HepG2 (cell line): ENCODE measurements around the gene LTB4R2. TPM values are rescaled to one million over a fixed set of nuclear protein-coding genes. Genes with fewer than 3 reads are reported as not detected.

Experiments used
- ATAD3A ChIP-seq: sonication (generic); formaldehyde crosslinking; IDR thresholded peaks from 2 replicates; pipeline ENCODE4 v1.4.0; 2020; ENCODE audit warnings: missing genetic modification reagents
- ATF1 ChIP-seq: IDR thresholded peaks from 2 replicates; pipeline ENCODE4 v1.6.1; 2016; ENCODE audit warnings: mild to moderate bottlenecking, control low read depth
- KDM4B ChIP-seq: sonication (generic); formaldehyde crosslinking; IDR thresholded peaks from 2 replicates; pipeline ENCODE4 v1.4.0; 2020; ENCODE audit warnings: missing genetic modification reagents
- MTA3 ChIP-seq: sonication (generic); formaldehyde crosslinking; IDR thresholded peaks from 2 replicates; pipeline ENCODE4 v1.4.0; 2020; ENCODE audit warnings: missing genetic modification reagents
- ONECUT2 ChIP-seq: sonication (generic); formaldehyde crosslinking; IDR thresholded peaks from 2 replicates; pipeline ENCODE4 v1.4.0; 2020; ENCODE audit warnings: missing genetic modification reagents
- PHB2 ChIP-seq: fragments of 450-650 bp; IDR thresholded peaks from 2 replicates; pipeline ENCODE4 v1.6.1; 2018; ENCODE audit not compliant: partially characterized antibody
- POLR2AphosphoS5 ChIP-seq: IDR thresholded peaks from 2 replicates; pipeline ENCODE4 v1.6.1; 2012; ENCODE audit warnings: low read depth, low read length
- SAP130 ChIP-seq: IDR thresholded peaks from 2 replicates; pipeline ENCODE4 v1.6.1; 2016; ENCODE audit warnings: low read depth
- TMF1 ChIP-seq: sonication (generic); formaldehyde crosslinking; IDR thresholded peaks from 2 replicates; pipeline ENCODE4 v1.8.1; 2022; ENCODE audit warnings: low read depth, missing genetic modification reagents
- TOE1 ChIP-seq: sonication (generic); formaldehyde crosslinking; IDR thresholded peaks from 2 replicates; pipeline ENCODE4 v1.4.0; 2020; ENCODE audit warnings: mild to moderate bottlenecking, missing genetic modification reagents
- ZNF12 ChIP-seq: sonication (generic); formaldehyde crosslinking; IDR thresholded peaks from 2 replicates; pipeline ENCODE4 v1.5.0; 2020; ENCODE audit warnings: missing genetic modification reagents
- ZNF607 ChIP-seq: sonication (generic); formaldehyde crosslinking; IDR thresholded peaks from 2 replicates; pipeline ENCODE4 v1.5.1; 2020; ENCODE audit warnings: missing genetic modification reagents, mild to moderate bottlenecking, borderline replicate concordance
- ZNF629 ChIP-seq: sonication (generic); formaldehyde crosslinking; conservative IDR thresholded peaks from 2 replicates; pipeline ENCODE4 v1.5.0; 2020; ENCODE audit warnings: missing genetic modification reagents
- polyA plus RNA-seq, 8 experiments: library from polyadenylated mRNA; depleted of rRNA in 3 of 8; stranded (reverse) in 7 of 8; unstranded in 1 of 8; fragments of >200 nt; fragmentation: Illumina TruSeq in 4 of 8; extraction: Trizol in 4 of 8; gene quantifications; 2 replicates each; pipeline versions ENCODE4 v1.2.1 to v1.2.3, GENCODE V29; 2011 to 2016; ENCODE audit warnings: low read depth in 4 of 8, missing spikeins in 1 of 8, mixed read lengths in 1 of 8; ENCODE audit not compliant: insufficient read depth in 1 of 8
- total RNA-seq, 5 experiments: library from RNA; depleted of rRNA; stranded (reverse); fragments of >200 nt; fragmentation: Illumina TruSeq; extraction: Trizol; gene quantifications; 2 replicates each; pipeline ENCODE4 v1.2.3, GENCODE V29; 2016; ENCODE audit warnings: low read depth in 1 of 5
- TF ChIP-seq, protein P1 (sequence below): sonication (generic); IDR thresholded peaks from 2 replicates; pipeline ENCODE4 v1.6.1; 2016; ENCODE audit warnings: low read depth, borderline replicate concordance
- TF ChIP-seq, protein P2 (sequence below): IDR thresholded peaks from 2 replicates; pipeline ENCODE4 v1.6.1; 2018; ENCODE audit warnings: missing genetic modification reagents
- TF ChIP-seq, protein P3 (sequence below): sonication (generic); formaldehyde crosslinking; IDR thresholded peaks from 2 replicates; pipeline ENCODE4 v1.8.0; 2022; ENCODE audit warnings: mild to moderate bottlenecking, missing genetic modification reagents, moderate library complexity
- TF ChIP-seq, protein P4 (sequence below): sonication (generic); formaldehyde crosslinking; IDR thresholded peaks from 2 replicates; pipeline ENCODE4 v1.8.1; 2023; ENCODE audit warnings: mild to moderate bottlenecking, missing genetic modification reagents, borderline replicate concordance
- TF ChIP-seq, protein P5 (sequence below): sonication (generic); formaldehyde crosslinking; IDR thresholded peaks from 2 replicates; pipeline ENCODE4; 2020; ENCODE audit warnings: missing genetic modification reagents, mild to moderate bottlenecking, borderline replicate concordance
- TF ChIP-seq, protein P6 (sequence below), 2 experiments: fragments of 450-650 bp in 1 of 2; sonication (generic) in 1 of 2; formaldehyde crosslinking; IDR thresholded peaks; 2 replicates each; pipeline versions ENCODE4 v1.5.0 to v1.8.0; 2020 to 2022; ENCODE audit warnings: mild to moderate bottlenecking in 1 of 2, missing genetic modification reagents in 1 of 2
- TF ChIP-seq, protein P7 (sequence below): IDR thresholded peaks from 2 replicates; pipeline ENCODE4 v1.6.1; 2018; ENCODE audit warnings: missing genetic modification reagents, mild to moderate bottlenecking, missing compliant biosample characterization
- TF ChIP-seq, protein P8 (sequence below): sonication (generic); formaldehyde crosslinking; IDR thresholded peaks from 2 replicates; pipeline ENCODE4 v1.8.0; 2022; ENCODE audit warnings: missing genetic modification reagents, low read depth, mild to moderate bottlenecking, borderline replicate concordance
- TF ChIP-seq, protein P9 (sequence below): sonication (generic); formaldehyde crosslinking; IDR thresholded peaks from 2 replicates; pipeline ENCODE4 v1.5.1; 2020; ENCODE audit warnings: missing genetic modification reagents, mild to moderate bottlenecking, borderline replicate concordance

LTB4R2 gene
- total and polyA plus RNA-seq, 2 of the 13 experiments (the other 11 are each of a cell fraction or from before 2014, with no cell fraction given) = 3.9 to 6.9 TPM

DNA sequence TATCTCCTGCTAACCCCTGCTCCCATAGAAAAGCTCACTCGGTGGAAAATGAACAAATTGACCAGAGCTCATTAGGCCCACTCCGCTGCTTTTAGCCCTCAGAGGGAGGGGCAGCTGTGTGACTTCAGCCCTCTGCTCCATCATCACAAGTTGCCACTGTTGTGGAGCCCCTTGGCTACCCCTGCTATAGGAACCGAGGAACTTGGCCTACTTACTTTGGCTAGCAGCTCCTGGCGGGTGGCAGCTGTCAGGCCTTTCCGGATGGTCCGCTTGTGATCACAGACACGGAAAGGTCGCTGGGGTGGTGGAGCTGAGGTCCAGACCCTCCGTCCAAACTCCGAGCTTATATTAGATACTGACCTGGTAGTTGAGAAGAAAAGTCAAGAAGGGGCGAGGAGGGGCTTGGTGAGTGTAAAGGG is 2.8 kb upstream of the LTB4R2 start (continued):
- TF ChIP-seq TOE1 (no peak), ATAD3A (no peak), POLR2AphosphoS5 (no peak), ONECUT2 (CRISPR knock-in tag) (no peak), MTA3 (CRISPR knock-in tag) (no peak), ZNF629 (CRISPR knock-in tag) (no peak), KDM4B (CRISPR knock-in tag) (no peak), ZNF12 (no peak), ATF1 (CRISPR knock-in tag) (no peak), ZNF607 (CRISPR knock-in tag) (no peak), PHB2 (no peak), TMF1 (CRISPR knock-in tag) (no peak), SAP130 (CRISPR knock-in tag) (no peak)
- TF ChIP-seq, protein P1, sequence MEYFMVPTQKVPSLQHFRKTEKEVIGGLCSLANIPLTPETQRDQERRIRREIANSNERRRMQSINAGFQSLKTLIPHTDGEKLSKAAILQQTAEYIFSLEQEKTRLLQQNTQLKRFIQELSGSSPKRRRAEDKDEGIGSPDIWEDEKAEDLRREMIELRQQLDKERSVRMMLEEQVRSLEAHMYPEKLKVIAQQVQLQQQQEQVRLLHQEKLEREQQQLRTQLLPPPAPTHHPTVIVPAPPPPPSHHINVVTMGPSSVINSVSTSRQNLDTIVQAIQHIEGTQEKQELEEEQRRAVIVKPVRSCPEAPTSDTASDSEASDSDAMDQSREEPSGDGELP = no peak
- TF ChIP-seq, protein P2, sequence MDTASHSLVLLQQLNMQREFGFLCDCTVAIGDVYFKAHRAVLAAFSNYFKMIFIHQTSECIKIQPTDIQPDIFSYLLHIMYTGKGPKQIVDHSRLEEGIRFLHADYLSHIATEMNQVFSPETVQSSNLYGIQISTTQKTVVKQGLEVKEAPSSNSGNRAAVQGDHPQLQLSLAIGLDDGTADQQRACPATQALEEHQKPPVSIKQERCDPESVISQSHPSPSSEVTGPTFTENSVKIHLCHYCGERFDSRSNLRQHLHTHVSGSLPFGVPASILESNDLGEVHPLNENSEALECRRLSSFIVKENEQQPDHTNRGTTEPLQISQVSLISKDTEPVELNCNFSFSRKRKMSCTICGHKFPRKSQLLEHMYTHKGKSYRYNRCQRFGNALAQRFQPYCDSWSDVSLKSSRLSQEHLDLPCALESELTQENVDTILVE (CRISPR knock-in tag) = no peak
- TF ChIP-seq, protein P3, sequence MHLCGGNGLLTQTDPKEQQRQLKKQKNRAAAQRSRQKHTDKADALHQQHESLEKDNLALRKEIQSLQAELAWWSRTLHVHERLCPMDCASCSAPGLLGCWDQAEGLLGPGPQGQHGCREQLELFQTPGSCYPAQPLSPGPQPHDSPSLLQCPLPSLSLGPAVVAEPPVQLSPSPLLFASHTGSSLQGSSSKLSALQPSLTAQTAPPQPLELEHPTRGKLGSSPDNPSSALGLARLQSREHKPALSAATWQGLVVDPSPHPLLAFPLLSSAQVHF (CRISPR knock-in tag) = no peak
- TF ChIP-seq, protein P4, sequence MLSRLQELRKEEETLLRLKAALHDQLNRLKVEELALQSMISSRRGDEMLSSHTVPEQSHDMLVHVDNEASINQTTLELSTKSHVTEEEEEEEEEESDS (CRISPR knock-in tag) = no peak
- TF ChIP-seq, protein P5, sequence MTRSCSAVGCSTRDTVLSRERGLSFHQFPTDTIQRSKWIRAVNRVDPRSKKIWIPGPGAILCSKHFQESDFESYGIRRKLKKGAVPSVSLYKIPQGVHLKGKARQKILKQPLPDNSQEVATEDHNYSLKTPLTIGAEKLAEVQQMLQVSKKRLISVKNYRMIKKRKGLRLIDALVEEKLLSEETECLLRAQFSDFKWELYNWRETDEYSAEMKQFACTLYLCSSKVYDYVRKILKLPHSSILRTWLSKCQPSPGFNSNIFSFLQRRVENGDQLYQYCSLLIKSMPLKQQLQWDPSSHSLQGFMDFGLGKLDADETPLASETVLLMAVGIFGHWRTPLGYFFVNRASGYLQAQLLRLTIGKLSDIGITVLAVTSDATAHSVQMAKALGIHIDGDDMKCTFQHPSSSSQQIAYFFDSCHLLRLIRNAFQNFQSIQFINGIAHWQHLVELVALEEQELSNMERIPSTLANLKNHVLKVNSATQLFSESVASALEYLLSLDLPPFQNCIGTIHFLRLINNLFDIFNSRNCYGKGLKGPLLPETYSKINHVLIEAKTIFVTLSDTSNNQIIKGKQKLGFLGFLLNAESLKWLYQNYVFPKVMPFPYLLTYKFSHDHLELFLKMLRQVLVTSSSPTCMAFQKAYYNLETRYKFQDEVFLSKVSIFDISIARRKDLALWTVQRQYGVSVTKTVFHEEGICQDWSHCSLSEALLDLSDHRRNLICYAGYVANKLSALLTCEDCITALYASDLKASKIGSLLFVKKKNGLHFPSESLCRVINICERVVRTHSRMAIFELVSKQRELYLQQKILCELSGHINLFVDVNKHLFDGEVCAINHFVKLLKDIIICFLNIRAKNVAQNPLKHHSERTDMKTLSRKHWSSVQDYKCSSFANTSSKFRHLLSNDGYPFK (CRISPR knock-in tag) = no peak
- TF ChIP-seq, protein P6, sequence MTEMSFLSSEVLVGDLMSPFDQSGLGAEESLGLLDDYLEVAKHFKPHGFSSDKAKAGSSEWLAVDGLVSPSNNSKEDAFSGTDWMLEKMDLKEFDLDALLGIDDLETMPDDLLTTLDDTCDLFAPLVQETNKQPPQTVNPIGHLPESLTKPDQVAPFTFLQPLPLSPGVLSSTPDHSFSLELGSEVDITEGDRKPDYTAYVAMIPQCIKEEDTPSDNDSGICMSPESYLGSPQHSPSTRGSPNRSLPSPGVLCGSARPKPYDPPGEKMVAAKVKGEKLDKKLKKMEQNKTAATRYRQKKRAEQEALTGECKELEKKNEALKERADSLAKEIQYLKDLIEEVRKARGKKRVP (CRISPR knock-in tag; IDR thresholded peaks at IDR 0.05) = no peak
- TF ChIP-seq, protein P7, sequence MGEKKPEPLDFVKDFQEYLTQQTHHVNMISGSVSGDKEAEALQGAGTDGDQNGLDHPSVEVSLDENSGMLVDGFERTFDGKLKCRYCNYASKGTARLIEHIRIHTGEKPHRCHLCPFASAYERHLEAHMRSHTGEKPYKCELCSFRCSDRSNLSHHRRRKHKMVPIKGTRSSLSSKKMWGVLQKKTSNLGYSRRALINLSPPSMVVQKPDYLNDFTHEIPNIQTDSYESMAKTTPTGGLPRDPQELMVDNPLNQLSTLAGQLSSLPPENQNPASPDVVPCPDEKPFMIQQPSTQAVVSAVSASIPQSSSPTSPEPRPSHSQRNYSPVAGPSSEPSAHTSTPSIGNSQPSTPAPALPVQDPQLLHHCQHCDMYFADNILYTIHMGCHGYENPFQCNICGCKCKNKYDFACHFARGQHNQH = no peak
- TF ChIP-seq, protein P8, sequence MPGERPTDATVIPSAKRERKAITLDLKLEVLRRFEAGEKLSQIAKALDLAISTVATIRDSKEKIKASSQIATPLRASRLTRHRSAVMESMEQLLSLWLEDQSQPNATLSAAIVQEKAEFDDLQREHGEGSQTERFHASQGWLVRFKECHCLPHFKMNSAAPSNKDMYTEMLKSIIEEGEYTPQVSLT (CRISPR knock-in tag) = no peak
- TF ChIP-seq, protein P9, sequence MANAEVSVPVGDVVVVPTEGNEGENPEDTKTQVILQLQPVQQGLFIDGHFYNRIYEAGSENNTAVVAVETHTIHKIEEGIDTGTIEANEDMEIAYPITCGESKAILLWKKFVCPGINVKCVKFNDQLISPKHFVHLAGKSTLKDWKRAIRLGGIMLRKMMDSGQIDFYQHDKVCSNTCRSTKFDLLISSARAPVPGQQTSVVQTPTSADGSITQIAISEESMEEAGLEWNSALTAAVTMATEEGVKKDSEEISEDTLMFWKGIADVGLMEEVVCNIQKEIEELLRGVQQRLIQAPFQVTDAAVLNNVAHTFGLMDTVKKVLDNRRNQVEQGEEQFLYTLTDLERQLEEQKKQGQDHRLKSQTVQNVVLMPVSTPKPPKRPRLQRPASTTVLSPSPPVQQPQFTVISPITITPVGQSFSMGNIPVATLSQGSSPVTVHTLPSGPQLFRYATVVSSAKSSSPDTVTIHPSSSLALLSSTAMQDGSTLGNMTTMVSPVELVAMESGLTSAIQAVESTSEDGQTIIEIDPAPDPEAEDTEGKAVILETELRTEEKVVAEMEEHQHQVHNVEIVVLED (CRISPR knock-in tag) = no peak
